ENCODE data around the gene FILIP1L.

Gene FILIP1L

GRCh38 chr3:100104442-100104798, 9.9 kb downstream of the FILIP1L start:
- H4K12ac ChIP-seq (ENCODE audit: low read depth, low read length): no peak overlapping the region
- H2BK5ac ChIP-seq (ENCODE audit: low read depth, low read length, poor library complexity): peak overlapping the region; percentile 38
- no peaks in the 10 kb centered on the region for H3K79me1 ChIP-seq (ENCODE audit: low read length)
- H3K14ac ChIP-seq (ENCODE audit: low read length): no peak overlapping the region
- H3K4me2 ChIP-seq (ENCODE audit: low read length): no peak overlapping the region
- H3K9me3 ChIP-seq (ENCODE audit: insufficient read depth, low read depth, low read length): no peaks in the 10 kb centered on the region
- H2AFZ ChIP-seq (ENCODE audit: insufficient read depth, low read length, poor library complexity): no peak overlapping the region
- peaks cover 1% of the 10 kb centered on the region for H3K79me2 ChIP-seq (ENCODE audit: control insufficient read depth, insufficient read depth, low read length, poor library complexity)
- DNase-seq: no peak
- no peak overlapping the region for H3K27ac ChIP-seq (ENCODE audit: low read depth, low read length)
- H3K23ac ChIP-seq (ENCODE audit: low read length): no peak overlapping the region
- H3K18ac ChIP-seq (ENCODE audit: low read length): no peak overlapping the region
- H3K4me1 ChIP-seq (ENCODE audit: control insufficient read depth in 1 of 2, insufficient read depth in 2 of 2, low read length in 2 of 2): peaks cover 2 to 7% of the 10 kb centered on the region in 2 experiments
- H3K9ac ChIP-seq (ENCODE audit: low read length): no peak overlapping the region
- no peak overlapping the region for H2BK12ac ChIP-seq (ENCODE audit: low read length)
- H3K4ac ChIP-seq (ENCODE audit: low read depth, low read length): no peak overlapping the region
- H2AK5ac ChIP-seq (ENCODE audit: low read length): no peak overlapping the region
- H3K27me3 ChIP-seq (ENCODE audit: insufficient read depth, low read length): no peaks in the 10 kb centered on the region
- H4K91ac ChIP-seq (ENCODE audit: low read depth, low read length): no peak overlapping the region
- H3K4me3 ChIP-seq (ENCODE audit: low read depth, low read length): no peak overlapping the region
- no peak overlapping the region for H2BK120ac ChIP-seq (ENCODE audit: insufficient read depth, low read length, poor library complexity)
- no CpG with 5 or more reads among the region's 2 CpGs for WGBS (ENCODE audit: extremely low coverage, insufficient coverage, insufficient read length)
- no peaks in the 10 kb centered on the region for H3K36me3 ChIP-seq (ENCODE audit: control insufficient read depth in 1 of 2, insufficient read depth in 2 of 2, low read length in 2 of 2)
- H4K8ac ChIP-seq (ENCODE audit: low read depth, low read length): no peak overlapping the region

- Histone ChIP-seq H3K9me3 (ENCODE audit: insufficient read depth, low read depth, low read length) (no peaks in the 10 kb centered on the region), H4K12ac (ENCODE audit: low read depth, low read length) (no peak overlapping the region), H3K23ac (ENCODE audit: low read length) (peak overlapping the region; percentile 78), H3K4me2 (ENCODE audit: low read length) (no peak overlapping the region), H3K4me1 (ENCODE audit: control insufficient read depth in 1 of 2, insufficient read depth in 2 of 2, low read length in 2 of 2) (peaks cover 2 to 7% of the 10 kb centered on the region in 2 experiments), H2BK12ac (ENCODE audit: low read length) (no peak overlapping the region), H3K9ac (ENCODE audit: low read length) (no peak overlapping the region), H3K4ac (ENCODE audit: low read depth, low read length) (no peak overlapping the region), H3K14ac (ENCODE audit: low read length) (peak overlapping the region; percentile 26), H3K36me3 (ENCODE audit: control insufficient read depth in 1 of 2, insufficient read depth in 2 of 2, low read length in 2 of 2) (no peaks in the 10 kb centered on the region), H4K91ac (ENCODE audit: low read depth, low read length) (no peak overlapping the region), H3K27me3 (ENCODE audit: insufficient read depth, low read length) (no peaks in the 10 kb centered on the region), H3K27ac (ENCODE audit: low read depth, low read length) (no peak overlapping the region), H2AK5ac (ENCODE audit: low read length) (no peak overlapping the region), H3K18ac (ENCODE audit: low read length) (no peak overlapping the region), H3K79me1 (ENCODE audit: low read length) (no peaks in the 10 kb centered on the region), H3K4me3 (ENCODE audit: low read depth, low read length) (no peak overlapping the region), H2AFZ (ENCODE audit: insufficient read depth, low read length, poor library complexity) (no peak overlapping the region), H4K8ac (ENCODE audit: low read depth, low read length) (no peak overlapping the region), H2BK5ac (ENCODE audit: low read depth, low read length, poor library complexity) (no peak overlapping the region), H2BK120ac (ENCODE audit: insufficient read depth, low read length, poor library complexity) (no peak overlapping the region), H3K79me2 (ENCODE audit: control insufficient read depth, insufficient read depth, low read length, poor library complexity) (peaks cover 1% of the 10 kb centered on the region)
- no CpG with 5 or more reads among the region's 4 CpGs for WGBS (ENCODE audit: extremely low coverage, insufficient coverage, insufficient read length)
- no peak for DNase-seq
Measured at GRCh38 chr3:100103558-100104441, 10.5 kb downstream of the FILIP1L start.

GRCh38 chr3:100102757-100103156, 11.5 kb downstream of the FILIP1L start:
- Histone ChIP-seq H4K91ac (ENCODE audit: low read depth, low read length) (no peak overlapping the region), H3K9ac (ENCODE audit: low read length) (no peak overlapping the region), H2BK120ac (ENCODE audit: insufficient read depth, low read length, poor library complexity) (no peak overlapping the region), H4K8ac (ENCODE audit: low read depth, low read length) (no peak overlapping the region), H3K4me2 (ENCODE audit: low read length) (no peak overlapping the region), H3K4me3 (ENCODE audit: low read depth, low read length) (no peak overlapping the region), H3K27me3 (ENCODE audit: insufficient read depth, low read length) (no peaks in the 10 kb centered on the region), H3K14ac (ENCODE audit: low read length) (no peak overlapping the region), H2BK5ac (ENCODE audit: low read depth, low read length, poor library complexity) (no peak overlapping the region), H3K79me2 (ENCODE audit: control insufficient read depth, insufficient read depth, low read length, poor library complexity) (peaks cover 1% of the 10 kb centered on the region), H4K12ac (ENCODE audit: low read depth, low read length) (no peak overlapping the region), H3K27ac (ENCODE audit: low read depth, low read length) (no peak overlapping the region), H2AFZ (ENCODE audit: insufficient read depth, low read length, poor library complexity) (no peak overlapping the region), H2BK12ac (ENCODE audit: low read length) (no peak overlapping the region), H3K23ac (ENCODE audit: low read length) (no peak overlapping the region), H3K36me3 (ENCODE audit: control insufficient read depth in 1 of 2, insufficient read depth in 2 of 2, low read length in 2 of 2) (no peaks in the 10 kb centered on the region), H2AK5ac (ENCODE audit: low read length) (no peak overlapping the region), H3K79me1 (ENCODE audit: low read length) (peaks cover 2% of the 10 kb centered on the region), H3K4ac (ENCODE audit: low read depth, low read length) (no peak overlapping the region), H3K9me3 (ENCODE audit: insufficient read depth, low read depth, low read length) (no peaks in the 10 kb centered on the region), H3K4me1 (ENCODE audit: control insufficient read depth in 1 of 2, insufficient read depth in 2 of 2, low read length in 2 of 2) (peaks cover 2 to 9% of the 10 kb centered on the region in 2 experiments), H3K18ac (ENCODE audit: low read length) (no peak overlapping the region)
- no peak for DNase-seq
- no CpG with 5 or more reads among the region's 1 CpG for WGBS (ENCODE audit: extremely low coverage, insufficient coverage, insufficient read length)

GRCh38 chr3:100100425-100100824, 13.9 kb downstream of the FILIP1L start:
- no peak overlapping the region for H2BK12ac ChIP-seq (ENCODE audit: low read length)
- no peak overlapping the region for H2AK5ac ChIP-seq (ENCODE audit: low read length)
- no peaks in the 10 kb centered on the region for H3K27me3 ChIP-seq (ENCODE audit: insufficient read depth, low read length)
- no peak overlapping the region for H4K91ac ChIP-seq (ENCODE audit: low read depth, low read length)
- H3K14ac ChIP-seq (ENCODE audit: low read length): no peak overlapping the region
- no peak overlapping the region for H2BK5ac ChIP-seq (ENCODE audit: low read depth, low read length, poor library complexity)
- H3K36me3 ChIP-seq (ENCODE audit: control insufficient read depth in 1 of 2, insufficient read depth in 2 of 2, low read length in 2 of 2): no peaks in the 10 kb centered on the region
- H2AFZ ChIP-seq (ENCODE audit: insufficient read depth, low read length, poor library complexity): no peak overlapping the region
- no peak overlapping the region for H3K9ac ChIP-seq (ENCODE audit: low read length)
- H3K79me1 ChIP-seq (ENCODE audit: low read length): peaks cover 2% of the 10 kb centered on the region
- H3K4me1 ChIP-seq (ENCODE audit: control insufficient read depth in 1 of 2, insufficient read depth in 2 of 2, low read length in 2 of 2): peaks cover 2 to 11% of the 10 kb centered on the region in 2 experiments
- no peak overlapping the region for H3K4me3 ChIP-seq (ENCODE audit: low read depth, low read length)
- H3K18ac ChIP-seq (ENCODE audit: low read length): no peak overlapping the region
- WGBS (ENCODE audit: extremely low coverage, insufficient coverage, insufficient read length): no CpG with 5 or more reads among the region's 2 CpGs
- H3K27ac ChIP-seq (ENCODE audit: low read depth, low read length): no peak overlapping the region
- H3K4me2 ChIP-seq (ENCODE audit: low read length): no peak overlapping the region
- DNase-seq: peak; percentile 39 to 79
- H2BK120ac ChIP-seq (ENCODE audit: insufficient read depth, low read length, poor library complexity): no peak overlapping the region
- H3K4ac ChIP-seq (ENCODE audit: low read depth, low read length): no peak overlapping the region
- no peak overlapping the region for H4K8ac ChIP-seq (ENCODE audit: low read depth, low read length)
- H4K12ac ChIP-seq (ENCODE audit: low read depth, low read length): no peak overlapping the region
- H3K9me3 ChIP-seq (ENCODE audit: insufficient read depth, low read depth, low read length): no peaks in the 10 kb centered on the region
- no peak overlapping the region for H3K23ac ChIP-seq (ENCODE audit: low read length)
- peaks cover 1% of the 10 kb centered on the region for H3K79me2 ChIP-seq (ENCODE audit: control insufficient read depth, insufficient read depth, low read length, poor library complexity)
